OCI-LY7 (cell line): Measurements from ENCODE around the gene RPRD1B. TPM values are rescaled to one million over a fixed set of nuclear protein-coding genes. Genes with fewer than 3 reads are reported as not detected.

ENCODE experiments used
- BruUV-seq: library from RNA; stranded (reverse); fragments of 400-500 nt; replicated peaks from 2 replicates; lab custom pipeline; 2021; lab: Mats Ljungman, UMichigan
- CTCF ChIA-PET: fragments of 300-600 bp; sonication (Branson Sonifier 250); formaldehyde crosslinking; loops from one replicate; lab custom pipeline; 2022; ENCODE audit warnings: antibody characterized with exemption; ENCODE audit not compliant: unreplicated experiment; lab: Charles Lee
- POLR2A ChIA-PET: fragments of 300-600 bp; sonication (Branson Sonifier 250); formaldehyde crosslinking; loops from one replicate; lab custom pipeline; 2022; ENCODE audit warnings: antibody characterized with exemption; lab: Charles Lee
- DNase-seq: peaks from one replicate; pipeline ENCODE4 v3.0.0-alpha.2; 2015; ENCODE audit warnings: low spot score
- H2AFZ ChIP-seq: fragments of 200-600 bp; sonication (generic), shearing (Covaris generic); 2 replicates; pipeline ENCODE4 v1.6.1; 2014; ENCODE audit warnings: mild to moderate bottlenecking, antibody characterized with exemption, low read length, moderate library complexity
- H3K27ac ChIP-seq: fragments of 200-600 bp; sonication (generic); 2 replicates; pipeline ENCODE4 v1.5.1; 2014; ENCODE audit warnings: mixed run types, low read depth, mild to moderate bottlenecking, moderate library complexity, low read length, inconsistent platforms; ENCODE audit not compliant: poor library complexity, severe bottlenecking
- H3K36me3 ChIP-seq: fragments of 200-600 bp; sonication (generic); 2 replicates; pipeline ENCODE4 v1.6.1; 2014; ENCODE audit warnings: mild to moderate bottlenecking, antibody characterized with exemption, low read length, moderate library complexity, mixed read lengths; ENCODE audit not compliant: insufficient read depth
- H3K4me1 ChIP-seq: fragments of 200-600 bp; sonication (generic); 2 replicates; pipeline ENCODE4 v1.5.1; 2014; ENCODE audit warnings: mild to moderate bottlenecking, low read length; ENCODE audit not compliant: insufficient read depth, poor library complexity, severe bottlenecking
- H3K4me2 ChIP-seq: fragments of 200-600 bp; sonication (generic); 2 replicates; pipeline ENCODE4 v1.6.1; 2014; ENCODE audit warnings: mild to moderate bottlenecking, low read length
- H3K4me3 ChIP-seq: fragments of 200-600 bp; sonication (generic); 2 replicates; pipeline ENCODE4 v1.5.1; 2014; ENCODE audit warnings: mild to moderate bottlenecking, low read depth, low read length; ENCODE audit not compliant: poor library complexity, severe bottlenecking
- H3K79me2 ChIP-seq: fragments of 200-600 bp; sonication (generic); 2 replicates; pipeline ENCODE4 v1.6.1; 2016; ENCODE audit warnings: low read depth, mild to moderate bottlenecking, low read length, moderate library complexity, mixed read lengths; ENCODE audit not compliant: insufficient read depth
- H3K9me2 ChIP-seq: fragments of 200-600 bp; sonication (generic); 2 replicates; pipeline ENCODE4 v1.6.1; 2016; ENCODE audit warnings: mild to moderate bottlenecking, low read length, mixed read lengths; ENCODE audit not compliant: insufficient read depth
- H3K9me3 ChIP-seq: fragments of 200-600 bp; sonication (generic); 2 replicates; pipeline ENCODE4 v1.6.1; 2014; ENCODE audit warnings: mild to moderate bottlenecking, mixed run types, low read length, mixed read lengths
- H4K20me1 ChIP-seq: fragments of 200-600 bp; sonication (generic); 2 replicates; pipeline ENCODE4 v1.6.1; 2014; ENCODE audit warnings: mild to moderate bottlenecking, antibody characterized with exemption, low read length, moderate library complexity, mixed read lengths; ENCODE audit not compliant: insufficient read depth
- EZH2phosphoT487 ChIP-seq: fragments of 200-600 bp; sonication (generic); IDR thresholded peaks from 2 replicates; pipeline ENCODE4 v1.6.1; 2018; ENCODE audit warnings: low read depth, borderline replicate concordance, mild to moderate bottlenecking, mixed run types, antibody characterized with exemption, low read length, moderate library complexity, mixed read lengths
- intact Hi-C: fragments of 100-400 bp; cut with micrococcal nuclease; formaldehyde crosslinking; loops from one replicate; pipeline ENCODE4 v1.10.0; 2022; ENCODE audit not compliant: unreplicated experiment
- total RNA-seq, 2 experiments: library from RNA; depleted of rRNA in 1 of 2; stranded (reverse); fragments of >200 nt in 1 of 2; shearing (Covaris generic) in 1 of 2; gene quantifications; 2 replicates each; pipeline ENCODE4 v1.2.3, GENCODE V29; 2014 to 2022
- TF ChIP-seq, protein P1 (sequence below): fragments of 200-600 bp; sonication (generic); conservative IDR thresholded peaks from 2 replicates; pipeline ENCODE4 v1.5.1; 2014; ENCODE audit warnings: mild to moderate bottlenecking, antibody characterized with exemption, low read length, moderate library complexity, mixed read lengths

RPRD1B gene
- total RNA-seq, 2 experiments from 2014 or later, result 45.6 to 67.9 TPM

GRCh38 chr20:38111366-38112232 lies 78.1 kb downstream of the RPRD1B start:
- intact Hi-C loops, result no loop called here
- H2AFZ ChIP-seq, result no peak overlapping the region
- H3K79me2 ChIP-seq, result no peaks in the 10 kb centered on the region
- no peak for DNase-seq
- no peaks in the 10 kb centered on the region for H3K9me3 ChIP-seq
- H3K9me2 ChIP-seq, result no peaks in the 10 kb centered on the region
- H3K27ac ChIP-seq, result no peak overlapping the region
- CTCF ChIA-PET, result interaction anchor here (1.0 kb wide), 1 partner anchor 54 kb away, joined by 3 read pairs; no protein-coding TSS in a partner anchor
- no peaks in the 10 kb centered on the region for H4K20me1 ChIP-seq
- TF ChIP-seq, protein P1, sequence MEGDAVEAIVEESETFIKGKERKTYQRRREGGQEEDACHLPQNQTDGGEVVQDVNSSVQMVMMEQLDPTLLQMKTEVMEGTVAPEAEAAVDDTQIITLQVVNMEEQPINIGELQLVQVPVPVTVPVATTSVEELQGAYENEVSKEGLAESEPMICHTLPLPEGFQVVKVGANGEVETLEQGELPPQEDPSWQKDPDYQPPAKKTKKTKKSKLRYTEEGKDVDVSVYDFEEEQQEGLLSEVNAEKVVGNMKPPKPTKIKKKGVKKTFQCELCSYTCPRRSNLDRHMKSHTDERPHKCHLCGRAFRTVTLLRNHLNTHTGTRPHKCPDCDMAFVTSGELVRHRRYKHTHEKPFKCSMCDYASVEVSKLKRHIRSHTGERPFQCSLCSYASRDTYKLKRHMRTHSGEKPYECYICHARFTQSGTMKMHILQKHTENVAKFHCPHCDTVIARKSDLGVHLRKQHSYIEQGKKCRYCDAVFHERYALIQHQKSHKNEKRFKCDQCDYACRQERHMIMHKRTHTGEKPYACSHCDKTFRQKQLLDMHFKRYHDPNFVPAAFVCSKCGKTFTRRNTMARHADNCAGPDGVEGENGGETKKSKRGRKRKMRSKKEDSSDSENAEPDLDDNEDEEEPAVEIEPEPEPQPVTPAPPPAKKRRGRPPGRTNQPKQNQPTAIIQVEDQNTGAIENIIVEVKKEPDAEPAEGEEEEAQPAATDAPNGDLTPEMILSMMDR, result no peak
- no peak for TF ChIP-seq EZH2phosphoT487
- H3K4me1 ChIP-seq, result no peaks in the 10 kb centered on the region
- BruUV-seq, result no TSS peak
- no peak overlapping the region for H3K4me2 ChIP-seq
- no peaks in the 10 kb centered on the region for H3K36me3 ChIP-seq
- no peak overlapping the region for H3K4me3 ChIP-seq
- POLR2A ChIA-PET, result interaction anchor here (1.7 kb wide), 1 partner anchor 68 kb away, joined by 4 read pairs; no protein-coding TSS in a partner anchor

GRCh38 chr20:38112261-38112929 lies 78.8 kb downstream of the RPRD1B start:
- Histone ChIP-seq H3K4me1 (no peaks in the 10 kb centered on the region), H2AFZ (no peak overlapping the region), H3K9me2 (no peaks in the 10 kb centered on the region), H3K79me2 (no peaks in the 10 kb centered on the region), H3K36me3 (no peaks in the 10 kb centered on the region), H3K9me3 (no peaks in the 10 kb centered on the region), H4K20me1 (no peaks in the 10 kb centered on the region), H3K4me2 (no peak overlapping the region), H3K27ac (no peak overlapping the region), H3K4me3 (no peak overlapping the region)
- CTCF ChIA-PET, result no interaction called here
- TF ChIP-seq, protein P1, result no peak
- DNase-seq, result no peak
- no TSS peak for BruUV-seq
- POLR2A ChIA-PET, result interaction anchor here (0.8 to 1.7 kb wide), 2 partner anchors 32 to 69 kb away, joined by 3 to 4 read pairs; no protein-coding TSS in a partner anchor
- intact Hi-C loops, result no loop called here
